ENCODE measurements around the gene RING1. TPM values are rescaled to one million over a fixed set of nuclear protein-coding genes. Genes with fewer than 3 reads are reported as not detected.

Gene RING1
- polyA plus RNA-seq, 1 of the 3 experiments (the other 2 are of a cell fraction): 61.3 TPM

DNA sequence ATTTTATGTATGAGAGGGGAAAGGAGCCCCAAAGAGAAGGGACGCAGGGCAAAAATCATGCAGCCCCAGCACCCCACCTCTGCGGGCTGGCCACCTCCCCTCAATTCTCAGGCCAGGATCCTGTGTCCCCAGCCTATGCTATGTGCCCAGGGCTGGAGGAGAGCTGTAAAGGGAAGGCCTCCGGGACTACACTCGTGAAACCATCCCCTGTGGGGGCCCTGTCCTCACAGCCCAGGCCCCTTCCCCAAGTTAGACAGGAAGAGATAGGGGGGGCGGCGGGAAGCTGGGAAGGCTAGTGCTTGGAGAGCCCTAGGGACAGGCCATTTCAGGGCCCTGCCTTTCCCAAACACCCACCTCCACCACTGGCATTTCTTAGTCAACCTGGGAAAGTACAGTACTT, 14.7 kb upstream of the RING1 start:
- no peak overlapping the region for H3K27ac ChIP-seq (ENCODE audit: low read depth in 2 of 2, low read length in 1 of 2)
- peak; percentile 41 for DNase-seq
- no peak overlapping the region for H2AFZ ChIP-seq (ENCODE audit: low read depth)
- ChIA-PET POLR2A (no interaction called here), CTCF (interaction anchor here (0.8 to 1.9 kb wide), 2 partner anchors 22 to 54 kb away, joined by 4 to 10 read pairs; no protein-coding TSS in a partner anchor)
- H3K9me3 ChIP-seq: no peaks in the 10 kb centered on the region
- no peak for TF ChIP-seq POLR2AphosphoS5 (IDR thresholded peaks at IDR 0.05; ENCODE audit: low read depth, low read length)
- TF ChIP-seq EP300 (IDR thresholded peaks at IDR 0.05; ENCODE audit: borderline replicate concordance in 1 of 2, low read depth in 1 of 2, low read length in 1 of 2): no peak
- no peak for TF ChIP-seq RXRA (IDR thresholded peaks at IDR 0.05; ENCODE audit: borderline replicate concordance, low read depth)
- no peak for TF ChIP-seq MEF2A (IDR thresholded peaks at IDR 0.05; ENCODE audit: borderline replicate concordance, low read depth)
- TF ChIP-seq GATA2 (CRISPR knock-in tag; IDR thresholded peaks at IDR 0.05): no peak
- no peak for TF ChIP-seq FOSL2 (IDR thresholded peaks at IDR 0.05; ENCODE audit: borderline replicate concordance, low read depth)
- TF ChIP-seq, protein P1, sequence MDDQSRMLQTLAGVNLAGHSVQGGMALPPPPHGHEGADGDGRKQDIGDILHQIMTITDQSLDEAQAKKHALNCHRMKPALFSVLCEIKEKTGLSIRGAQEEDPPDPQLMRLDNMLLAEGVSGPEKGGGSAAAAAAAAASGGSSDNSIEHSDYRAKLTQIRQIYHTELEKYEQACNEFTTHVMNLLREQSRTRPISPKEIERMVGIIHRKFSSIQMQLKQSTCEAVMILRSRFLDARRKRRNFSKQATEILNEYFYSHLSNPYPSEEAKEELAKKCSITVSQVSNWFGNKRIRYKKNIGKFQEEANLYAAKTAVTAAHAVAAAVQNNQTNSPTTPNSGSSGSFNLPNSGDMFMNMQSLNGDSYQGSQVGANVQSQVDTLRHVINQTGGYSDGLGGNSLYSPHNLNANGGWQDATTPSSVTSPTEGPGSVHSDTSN (IDR thresholded peaks at IDR 0.05): no peak
- TF ChIP-seq TCF12 (IDR thresholded peaks at IDR 0.05): no peak
- TF ChIP-seq, protein P2, sequence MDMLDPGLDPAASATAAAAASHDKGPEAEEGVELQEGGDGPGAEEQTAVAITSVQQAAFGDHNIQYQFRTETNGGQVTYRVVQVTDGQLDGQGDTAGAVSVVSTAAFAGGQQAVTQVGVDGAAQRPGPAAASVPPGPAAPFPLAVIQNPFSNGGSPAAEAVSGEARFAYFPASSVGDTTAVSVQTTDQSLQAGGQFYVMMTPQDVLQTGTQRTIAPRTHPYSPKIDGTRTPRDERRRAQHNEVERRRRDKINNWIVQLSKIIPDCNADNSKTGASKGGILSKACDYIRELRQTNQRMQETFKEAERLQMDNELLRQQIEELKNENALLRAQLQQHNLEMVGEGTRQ (IDR thresholded peaks at IDR 0.05; ENCODE audit: borderline replicate concordance, low read depth, low read length): no peak
- no peak for TF ChIP-seq RAD21 (IDR thresholded peaks at IDR 0.05; ENCODE audit: low read length)
- no peak for TF ChIP-seq TAF1 (IDR thresholded peaks at IDR 0.05; ENCODE audit: borderline replicate concordance, low read depth, low read length)
- no peak for TF ChIP-seq JUND (IDR thresholded peaks at IDR 0.05)
- TF ChIP-seq YY1 (IDR thresholded peaks at IDR 0.05; ENCODE audit: low read depth): no peak
- no peak for TF ChIP-seq NFIC (IDR thresholded peaks at IDR 0.05; ENCODE audit: borderline replicate concordance)
- TF ChIP-seq, protein P3, sequence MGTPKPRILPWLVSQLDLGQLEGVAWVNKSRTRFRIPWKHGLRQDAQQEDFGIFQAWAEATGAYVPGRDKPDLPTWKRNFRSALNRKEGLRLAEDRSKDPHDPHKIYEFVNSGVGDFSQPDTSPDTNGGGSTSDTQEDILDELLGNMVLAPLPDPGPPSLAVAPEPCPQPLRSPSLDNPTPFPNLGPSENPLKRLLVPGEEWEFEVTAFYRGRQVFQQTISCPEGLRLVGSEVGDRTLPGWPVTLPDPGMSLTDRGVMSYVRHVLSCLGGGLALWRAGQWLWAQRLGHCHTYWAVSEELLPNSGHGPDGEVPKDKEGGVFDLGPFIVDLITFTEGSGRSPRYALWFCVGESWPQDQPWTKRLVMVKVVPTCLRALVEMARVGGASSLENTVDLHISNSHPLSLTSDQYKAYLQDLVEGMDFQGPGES (IDR thresholded peaks at IDR 0.05; ENCODE audit: low read depth, low read length): no peak
- no peak for TF ChIP-seq ELF1 (IDR thresholded peaks at IDR 0.05)
- TF ChIP-seq RFX5 (IDR thresholded peaks at IDR 0.05; ENCODE audit: low read length): no peak
- TF ChIP-seq MXI1 (IDR thresholded peaks at IDR 0.05; ENCODE audit: low read depth, low read length): no peak
- TF ChIP-seq, protein P4, sequence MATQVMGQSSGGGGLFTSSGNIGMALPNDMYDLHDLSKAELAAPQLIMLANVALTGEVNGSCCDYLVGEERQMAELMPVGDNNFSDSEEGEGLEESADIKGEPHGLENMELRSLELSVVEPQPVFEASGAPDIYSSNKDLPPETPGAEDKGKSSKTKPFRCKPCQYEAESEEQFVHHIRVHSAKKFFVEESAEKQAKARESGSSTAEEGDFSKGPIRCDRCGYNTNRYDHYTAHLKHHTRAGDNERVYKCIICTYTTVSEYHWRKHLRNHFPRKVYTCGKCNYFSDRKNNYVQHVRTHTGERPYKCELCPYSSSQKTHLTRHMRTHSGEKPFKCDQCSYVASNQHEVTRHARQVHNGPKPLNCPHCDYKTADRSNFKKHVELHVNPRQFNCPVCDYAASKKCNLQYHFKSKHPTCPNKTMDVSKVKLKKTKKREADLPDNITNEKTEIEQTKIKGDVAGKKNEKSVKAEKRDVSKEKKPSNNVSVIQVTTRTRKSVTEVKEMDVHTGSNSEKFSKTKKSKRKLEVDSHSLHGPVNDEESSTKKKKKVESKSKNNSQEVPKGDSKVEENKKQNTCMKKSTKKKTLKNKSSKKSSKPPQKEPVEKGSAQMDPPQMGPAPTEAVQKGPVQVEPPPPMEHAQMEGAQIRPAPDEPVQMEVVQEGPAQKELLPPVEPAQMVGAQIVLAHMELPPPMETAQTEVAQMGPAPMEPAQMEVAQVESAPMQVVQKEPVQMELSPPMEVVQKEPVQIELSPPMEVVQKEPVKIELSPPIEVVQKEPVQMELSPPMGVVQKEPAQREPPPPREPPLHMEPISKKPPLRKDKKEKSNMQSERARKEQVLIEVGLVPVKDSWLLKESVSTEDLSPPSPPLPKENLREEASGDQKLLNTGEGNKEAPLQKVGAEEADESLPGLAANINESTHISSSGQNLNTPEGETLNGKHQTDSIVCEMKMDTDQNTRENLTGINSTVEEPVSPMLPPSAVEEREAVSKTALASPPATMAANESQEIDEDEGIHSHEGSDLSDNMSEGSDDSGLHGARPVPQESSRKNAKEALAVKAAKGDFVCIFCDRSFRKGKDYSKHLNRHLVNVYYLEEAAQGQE (IDR thresholded peaks at IDR 0.05; ENCODE audit: low read depth, low read length): no peak
- TF ChIP-seq, protein P5, sequence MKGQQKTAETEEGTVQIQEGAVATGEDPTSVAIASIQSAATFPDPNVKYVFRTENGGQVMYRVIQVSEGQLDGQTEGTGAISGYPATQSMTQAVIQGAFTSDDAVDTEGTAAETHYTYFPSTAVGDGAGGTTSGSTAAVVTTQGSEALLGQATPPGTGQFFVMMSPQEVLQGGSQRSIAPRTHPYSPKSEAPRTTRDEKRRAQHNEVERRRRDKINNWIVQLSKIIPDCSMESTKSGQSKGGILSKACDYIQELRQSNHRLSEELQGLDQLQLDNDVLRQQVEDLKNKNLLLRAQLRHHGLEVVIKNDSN (IDR thresholded peaks at IDR 0.05; ENCODE audit: borderline replicate concordance, low read depth): no peak
- H3K4me1 ChIP-seq (ENCODE audit: control insufficient read depth in 1 of 2, insufficient read depth in 2 of 2, low read depth in 1 of 2, low read length in 1 of 2): peaks cover 0 to 27% of the 10 kb centered on the region in 2 experiments; a peak in 1 of 4 replicates
- no peaks in the 10 kb centered on the region for H3K27me3 ChIP-seq (ENCODE audit: insufficient read depth)
- no peak overlapping the region for H3K9ac ChIP-seq
- H3K79me2 ChIP-seq (ENCODE audit: insufficient read depth): peaks cover 13% of the 10 kb centered on the region
- no peak overlapping the region for H3K4me2 ChIP-seq
- H3K9me2 ChIP-seq: no peaks in the 10 kb centered on the region
- H3F3A ChIP-seq (replicated peaks; ENCODE audit: insufficient read depth): peaks cover 10% of the 10 kb centered on the region
- H3K36me3 ChIP-seq (replicated peaks in 1 of 2; ENCODE audit: control insufficient read depth in 1 of 2, insufficient read depth in 2 of 2, low read length in 1 of 2): peaks cover 17 to 39% of the 10 kb centered on the region in 2 experiments
- whole genome bisulfite sequencing (ENCODE audit: low lambda C conversion rate): 86% methylated on average over 3 of the region's 6 CpGs
- peaks cover 15% of the 10 kb centered on the region for H4K20me1 ChIP-seq (ENCODE audit: insufficient read depth)
- H3K4me3 ChIP-seq (ENCODE audit: low read depth in 2 of 2, low read length in 1 of 2): no peak overlapping the region

Data from SK-N-SH (cell line).